ENCODE results near the gene ABHD16B.

ABHD16B gene

DNA sequence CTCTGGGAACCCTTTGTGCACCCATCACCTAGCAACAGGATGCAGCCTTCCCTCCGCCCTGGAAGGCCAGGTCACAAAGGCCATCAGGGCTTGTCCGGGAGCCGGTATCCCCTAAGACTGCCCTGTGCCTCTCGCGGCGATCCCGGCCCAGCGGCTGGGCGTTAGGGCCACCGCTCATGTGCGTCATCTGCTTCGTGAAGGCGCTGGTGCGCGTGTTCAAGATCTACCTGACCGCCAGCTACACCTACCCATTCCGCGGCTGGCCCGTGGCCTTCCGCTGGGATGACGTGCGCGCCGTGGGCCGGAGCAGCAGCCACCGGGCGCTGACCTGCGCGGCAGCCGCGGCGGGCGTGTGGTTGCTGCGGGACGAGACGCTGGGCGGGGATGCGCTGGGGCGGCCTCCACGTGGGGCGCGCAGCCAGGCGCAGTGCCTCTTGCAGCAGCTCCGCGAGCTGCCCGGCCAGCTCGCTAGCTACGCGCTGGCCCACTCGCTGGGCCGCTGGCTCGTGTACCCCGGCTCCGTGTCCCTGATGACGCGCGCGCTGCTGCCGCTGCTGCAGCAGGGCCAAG lies at the start of gene ABHD16B:
ABHD16B (plus strand) TSS at position 134 of the 570 bp plus-strand sequence; CDS start at position 177, 43 bp downstream.
- no peak for DNase-seq (ENCODE audit: low read depth)

DNA sequence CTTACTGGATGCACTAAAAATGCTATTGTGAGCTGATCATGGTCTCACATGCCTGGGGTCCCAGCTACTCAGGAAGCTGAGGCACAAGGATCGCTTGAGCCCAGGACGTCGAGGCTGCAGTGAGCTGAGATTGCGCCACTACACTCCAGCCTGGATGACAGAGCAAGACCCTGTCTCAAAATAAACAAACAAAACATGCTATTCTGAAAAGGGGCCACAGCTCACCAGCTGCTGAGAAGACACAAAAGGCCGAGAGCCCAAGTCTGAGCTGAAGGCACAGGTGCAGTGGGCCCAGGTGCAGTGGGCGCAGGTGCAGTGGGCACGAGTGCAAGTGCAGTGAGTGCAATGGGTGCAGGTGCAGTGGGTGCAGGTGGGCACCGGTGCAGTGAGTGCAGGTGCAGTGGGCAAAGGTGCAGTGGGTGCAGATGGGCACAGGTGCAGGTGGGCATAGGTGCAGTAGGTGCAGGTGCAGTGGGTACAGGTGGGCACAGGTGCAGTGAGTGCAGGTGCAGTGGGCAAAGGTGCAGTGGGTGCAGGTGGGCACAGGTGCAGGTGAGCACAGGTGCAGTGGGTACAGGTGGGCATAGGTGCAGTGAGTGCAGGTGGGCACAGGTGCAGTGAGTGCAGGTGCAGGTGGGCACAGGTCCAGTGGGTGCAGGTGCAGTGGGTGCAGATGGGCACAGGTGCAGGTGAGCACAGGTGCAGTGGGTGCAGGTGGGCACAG lies 46.2 kb upstream of the ABHD16B start:
- DNase-seq (ENCODE audit: low read depth), result no peak

DNA sequence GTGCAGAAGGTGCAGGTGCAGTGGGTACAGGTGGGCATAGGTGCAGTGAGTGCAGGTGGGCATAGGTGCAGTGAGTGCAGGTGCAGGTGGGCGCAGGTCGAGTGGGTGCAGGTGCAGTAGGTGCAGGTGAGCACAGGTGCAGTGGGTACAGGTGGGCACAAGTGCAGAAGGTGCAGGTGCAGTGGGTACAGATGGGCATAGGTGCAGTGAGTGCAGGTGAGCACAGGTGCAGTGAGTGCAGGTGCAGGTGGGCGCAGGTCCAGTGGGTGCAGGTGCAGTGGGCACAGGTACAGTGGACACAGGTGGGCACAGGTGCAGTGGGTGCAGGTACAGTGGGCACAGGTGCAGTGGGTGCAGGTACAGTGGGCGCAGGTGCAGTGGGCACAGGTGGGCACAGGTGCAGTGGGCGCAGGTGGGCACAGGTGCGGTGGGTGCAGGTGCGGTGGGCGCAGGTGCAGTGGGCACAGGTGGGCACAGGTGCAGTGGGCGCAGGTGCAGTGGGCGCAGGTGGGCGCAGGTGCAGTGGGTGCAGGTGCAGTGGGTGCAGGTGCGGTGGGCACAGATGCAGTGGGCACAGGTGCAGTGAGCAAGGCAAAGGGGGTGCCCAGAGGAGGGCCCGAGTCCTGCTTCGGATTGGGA lies 45.6 kb upstream of the ABHD16B start:
- DNase-seq (ENCODE audit: low read depth), result no peak

DNA sequence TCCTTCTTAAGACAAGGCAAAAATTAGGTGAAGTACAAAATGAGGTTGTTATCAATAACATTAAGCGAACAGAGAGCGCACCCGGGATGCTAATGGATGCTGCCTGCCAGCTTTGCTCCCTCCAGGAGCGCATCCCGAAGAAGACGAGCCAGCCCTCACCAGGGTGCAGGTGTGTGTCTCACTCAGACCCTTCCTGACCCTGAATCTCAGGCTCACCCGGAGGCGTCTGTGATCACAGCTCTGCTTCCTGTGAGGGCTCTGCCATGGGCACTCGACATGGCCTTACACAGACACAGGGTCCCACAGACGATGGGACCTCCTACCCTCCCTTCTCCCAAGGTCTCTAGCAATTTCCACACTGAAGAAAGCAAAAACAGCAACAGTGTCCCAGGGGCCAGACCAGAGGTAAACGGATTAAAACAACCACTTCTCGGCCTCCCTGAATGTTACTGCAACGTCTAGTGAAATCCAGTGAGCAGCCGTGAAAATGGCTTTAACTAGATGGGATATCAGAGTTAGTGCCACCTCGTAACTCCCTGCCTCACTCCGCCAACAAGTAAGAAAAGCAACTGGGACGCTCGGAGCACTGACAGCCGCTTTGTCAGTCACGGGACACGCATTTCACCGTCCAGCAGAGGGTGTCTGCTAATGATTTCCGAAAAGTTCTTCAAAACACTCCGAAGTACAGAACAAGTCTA lies 41.9 kb upstream of the ABHD16B start:
- DNase-seq (ENCODE audit: low read depth), result no peak

DNA sequence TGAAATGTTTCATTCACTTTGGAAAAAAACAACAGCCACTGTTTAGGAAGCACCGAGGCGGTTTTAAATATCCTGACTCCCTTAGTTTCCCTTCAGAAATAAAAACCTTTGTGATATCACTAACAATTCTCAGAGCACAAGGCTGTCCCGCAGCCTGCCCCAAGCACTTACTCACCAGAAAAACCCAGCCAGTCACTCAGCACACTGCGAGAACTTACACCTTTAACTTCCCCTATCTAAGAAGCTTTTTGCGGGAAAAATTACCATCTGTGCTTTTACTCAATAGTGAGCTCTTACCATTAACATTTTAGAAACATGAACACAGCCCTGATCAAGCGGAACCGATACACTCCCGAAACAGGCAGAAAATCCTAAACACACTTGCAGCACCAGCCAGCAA lies 39.5 kb upstream of the ABHD16B start:
- no peak for DNase-seq (ENCODE audit: low read depth)

DNA sequence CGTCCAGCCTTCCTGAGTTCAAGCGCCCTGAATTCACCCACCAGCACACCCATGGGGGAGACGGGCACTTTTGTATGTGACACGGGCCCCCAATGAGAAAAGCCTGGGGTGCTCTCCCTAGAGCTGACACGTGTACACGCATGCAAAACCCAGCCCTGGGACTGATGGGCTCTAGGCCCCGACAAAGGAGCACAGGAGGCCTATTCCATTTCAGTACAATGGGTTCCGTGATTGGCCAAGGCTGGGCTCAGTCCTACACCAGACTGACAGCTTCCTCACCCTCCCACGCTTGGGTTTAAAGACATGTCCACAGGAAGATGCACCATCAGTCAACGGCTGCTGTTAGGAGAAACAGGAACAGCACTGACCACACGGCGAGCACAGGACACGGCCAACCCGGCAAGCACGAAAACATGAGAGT lies 39.0 kb upstream of the ABHD16B start:
- no peak for DNase-seq (ENCODE audit: low read depth)

DNA sequence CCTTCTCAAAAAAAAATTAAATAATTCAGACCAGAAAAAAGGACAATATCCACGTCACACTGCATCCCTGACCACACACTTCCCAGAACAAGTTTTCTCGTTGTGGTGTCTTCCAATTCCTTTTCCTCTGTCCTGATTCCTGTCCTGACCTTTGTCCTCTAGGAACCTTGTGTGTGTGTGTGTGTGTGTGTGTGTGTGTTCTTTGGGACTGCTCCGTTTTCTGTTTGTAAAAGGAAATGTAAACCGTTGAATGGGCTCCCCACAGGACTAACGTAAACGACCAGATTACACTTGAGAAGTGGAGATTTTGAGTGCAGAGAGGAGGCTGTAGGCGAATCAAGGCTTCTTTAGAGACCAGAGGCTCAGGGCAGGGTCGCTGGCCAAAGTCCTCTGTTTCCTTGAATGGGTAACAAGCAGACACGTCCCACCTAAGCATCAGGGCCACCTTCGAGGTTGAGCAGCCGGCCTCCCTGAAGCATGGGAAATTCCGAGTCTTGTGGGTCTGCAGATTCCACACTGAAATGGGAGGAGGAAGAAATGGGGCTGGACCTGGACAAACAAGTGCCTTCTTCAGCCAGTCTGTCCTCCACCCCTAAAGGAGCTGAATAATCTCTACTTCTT lies 37.5 kb upstream of the ABHD16B start:
- no peak for DNase-seq (ENCODE audit: low read depth)

DNA sequence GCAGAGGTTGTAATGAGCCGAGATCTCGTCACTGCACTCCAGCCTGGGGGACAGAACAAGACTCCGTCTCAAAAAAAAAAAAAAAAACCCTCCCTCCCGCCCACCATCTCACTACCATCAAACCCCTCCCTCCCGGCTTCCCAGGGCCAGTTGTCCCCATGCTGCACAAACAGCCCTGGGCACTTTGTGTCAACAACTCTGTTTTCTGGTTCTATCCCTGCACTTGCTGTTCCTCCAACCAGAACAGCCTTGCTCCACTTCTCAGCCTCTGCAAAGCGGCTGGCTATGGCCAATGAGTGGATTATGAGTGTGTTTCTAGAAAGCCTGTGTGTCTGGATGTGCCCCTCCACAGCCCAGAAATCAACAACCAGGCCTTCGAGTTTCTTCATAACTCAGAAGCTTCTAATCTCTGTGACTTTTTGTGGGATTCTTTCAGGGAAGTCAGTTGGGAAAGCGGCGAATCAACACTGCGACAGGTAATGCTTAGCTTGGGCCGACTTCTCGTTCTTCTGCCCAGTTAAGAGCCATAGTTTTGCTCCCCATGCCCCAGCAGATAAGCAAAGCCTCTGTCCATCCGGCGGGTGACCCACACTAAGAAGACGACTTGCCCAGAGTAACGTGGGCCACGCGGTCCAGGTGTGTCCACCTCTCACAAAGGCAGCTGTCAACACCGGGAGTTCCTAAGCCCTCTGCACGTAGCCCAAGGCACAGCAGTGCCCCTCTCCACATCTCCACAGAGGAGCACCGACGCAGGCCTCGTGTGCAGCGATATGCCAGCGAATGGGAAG lies 35.8 kb upstream of the ABHD16B start:
- no peak for DNase-seq (ENCODE audit: low read depth)

DNA sequence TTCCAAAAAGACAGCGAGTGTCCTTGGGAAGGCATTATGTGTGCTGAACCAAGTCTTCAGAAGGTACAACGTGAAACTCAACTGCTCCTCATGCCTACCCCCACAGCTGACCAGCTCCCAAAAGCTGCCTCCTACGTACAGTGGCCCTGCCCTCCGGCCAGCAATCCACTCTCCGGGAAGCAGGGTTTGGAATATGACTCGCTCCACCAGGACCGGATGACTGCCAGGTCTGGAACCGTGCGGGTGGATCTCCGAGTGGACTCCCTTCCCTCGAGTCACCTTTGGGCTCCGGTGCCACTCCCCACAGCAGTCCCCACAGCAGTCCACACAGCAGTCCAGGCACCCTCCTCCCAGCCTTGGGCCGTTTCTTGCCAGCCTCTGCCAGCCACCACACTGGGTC lies 34.5 kb upstream of the ABHD16B start:
- DNase-seq (ENCODE audit: low read depth), result no peak

DNA sequence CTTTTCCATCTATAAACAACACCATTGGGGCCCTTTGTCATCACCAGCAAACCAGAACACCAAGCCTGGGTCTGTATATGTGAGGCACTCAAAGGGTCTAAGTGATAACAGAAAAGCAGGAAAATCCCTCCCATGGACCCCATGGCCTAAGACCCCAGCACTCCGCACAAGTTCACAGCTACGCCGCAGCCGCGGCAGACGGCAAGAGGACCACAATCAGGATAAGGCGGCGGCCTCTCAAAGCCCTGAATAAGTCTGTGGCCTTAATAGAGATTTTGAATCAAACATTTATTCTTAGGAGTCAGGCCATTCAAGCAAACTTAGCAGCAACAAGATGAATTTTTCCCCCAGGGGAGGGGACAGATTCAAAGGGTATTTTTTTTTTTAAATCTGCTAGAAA lies 33.2 kb upstream of the ABHD16B start:
- DNase-seq (ENCODE audit: low read depth), result no peak

DNA sequence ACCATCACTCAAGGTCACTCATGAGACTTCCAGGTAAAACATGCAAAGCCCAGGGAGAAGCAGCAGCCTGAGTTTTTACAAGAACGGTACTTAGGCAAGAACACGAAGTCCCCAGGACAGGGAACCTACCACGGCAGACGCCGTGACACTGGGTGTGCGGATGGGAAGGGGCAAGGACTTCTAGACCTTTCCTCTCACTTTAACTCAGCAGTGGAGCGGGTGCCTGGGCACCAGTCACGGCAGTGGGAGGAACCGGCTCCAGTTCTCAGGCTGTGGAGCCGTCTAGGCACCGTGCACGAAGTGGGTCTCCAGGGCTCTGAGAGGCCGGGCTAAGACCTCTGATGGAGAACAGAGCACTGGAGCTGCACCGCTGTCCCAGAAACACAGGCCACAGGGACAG lies 32.8 kb upstream of the ABHD16B start:
- DNase-seq (ENCODE audit: low read depth), result no peak

DNA sequence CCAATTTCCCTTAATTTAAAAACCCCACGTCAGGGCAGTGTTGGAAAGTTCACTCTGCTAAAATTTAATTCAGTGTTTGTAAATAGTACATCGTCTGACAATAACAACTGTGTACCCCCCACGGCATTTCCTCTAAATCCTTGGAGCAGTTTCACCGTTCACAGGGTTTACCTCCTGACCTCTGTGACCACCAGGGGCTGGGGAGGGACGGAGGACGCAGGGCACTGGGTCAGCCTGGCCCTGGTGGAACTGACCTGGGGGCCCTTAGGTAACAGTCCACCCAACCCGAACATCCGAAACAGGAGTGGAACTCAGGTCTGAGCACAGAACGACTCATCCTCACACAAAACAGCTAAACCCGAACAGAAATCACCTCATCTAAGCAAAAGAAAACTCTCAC lies 32.3 kb upstream of the ABHD16B start:
- no peak for DNase-seq (ENCODE audit: low read depth)

DNA sequence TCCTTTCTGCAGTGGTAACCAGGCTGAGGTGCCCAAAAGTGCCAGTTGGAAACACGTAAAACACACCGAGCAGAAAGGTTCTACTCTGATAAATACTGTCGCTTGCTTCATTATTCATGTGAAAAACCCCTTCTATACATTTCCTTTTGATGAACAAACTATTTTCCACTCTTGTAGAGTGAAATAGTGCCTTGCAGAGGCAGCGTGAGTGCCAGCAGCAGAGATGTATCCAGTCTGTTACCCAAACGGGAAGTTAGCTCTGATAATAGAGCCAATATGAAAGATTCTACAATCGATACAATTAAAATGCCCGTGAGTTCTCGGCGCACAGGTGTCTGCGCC lies 31.7 kb upstream of the ABHD16B start:
- DNase-seq (ENCODE audit: low read depth), result no peak

DNA sequence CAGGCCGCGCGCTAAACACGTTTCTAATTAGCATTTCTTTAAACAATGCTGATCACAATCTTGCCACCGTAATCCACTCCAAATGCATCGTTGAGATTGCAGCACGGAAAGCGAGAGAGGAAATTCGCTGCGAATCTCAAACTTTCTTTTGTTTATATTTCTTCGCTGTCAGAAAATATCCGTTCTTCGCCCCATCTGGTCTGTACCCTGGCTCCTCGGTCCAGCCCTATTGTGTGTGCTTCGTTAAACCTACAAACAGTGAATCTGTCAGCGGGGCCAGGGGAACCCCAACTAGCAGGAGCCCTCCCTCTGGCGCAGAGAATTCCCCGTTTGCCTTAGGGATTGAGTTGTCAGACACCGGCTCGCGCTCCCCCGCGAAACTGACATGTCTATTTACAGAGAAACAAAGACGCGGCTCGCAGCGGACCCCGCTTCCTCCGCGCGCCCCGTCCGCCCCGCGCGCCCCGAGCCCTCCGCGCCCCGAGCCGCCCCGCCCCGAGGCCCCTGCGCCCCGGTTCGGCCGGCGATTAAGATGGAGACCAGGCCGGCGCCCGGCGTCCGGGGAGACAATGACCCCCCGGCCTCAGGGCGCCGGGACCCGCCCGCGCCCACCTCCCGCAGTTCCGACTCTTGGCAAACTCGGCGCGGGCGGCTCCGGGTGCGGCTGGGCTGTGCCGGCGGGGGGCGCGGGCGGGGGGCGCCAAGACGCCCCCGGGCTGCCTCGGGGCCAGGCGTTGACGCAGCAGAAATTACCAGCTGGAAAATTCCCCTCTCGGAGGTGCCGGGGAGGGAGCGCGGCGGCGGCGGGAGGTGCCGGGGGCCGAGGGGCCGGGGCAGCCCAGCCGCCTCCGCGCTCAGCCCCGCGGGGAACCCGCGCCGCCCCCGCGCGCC lies 31.1 kb upstream of the ABHD16B start:
- DNase-seq (ENCODE audit: low read depth), result no peak

DNA sequence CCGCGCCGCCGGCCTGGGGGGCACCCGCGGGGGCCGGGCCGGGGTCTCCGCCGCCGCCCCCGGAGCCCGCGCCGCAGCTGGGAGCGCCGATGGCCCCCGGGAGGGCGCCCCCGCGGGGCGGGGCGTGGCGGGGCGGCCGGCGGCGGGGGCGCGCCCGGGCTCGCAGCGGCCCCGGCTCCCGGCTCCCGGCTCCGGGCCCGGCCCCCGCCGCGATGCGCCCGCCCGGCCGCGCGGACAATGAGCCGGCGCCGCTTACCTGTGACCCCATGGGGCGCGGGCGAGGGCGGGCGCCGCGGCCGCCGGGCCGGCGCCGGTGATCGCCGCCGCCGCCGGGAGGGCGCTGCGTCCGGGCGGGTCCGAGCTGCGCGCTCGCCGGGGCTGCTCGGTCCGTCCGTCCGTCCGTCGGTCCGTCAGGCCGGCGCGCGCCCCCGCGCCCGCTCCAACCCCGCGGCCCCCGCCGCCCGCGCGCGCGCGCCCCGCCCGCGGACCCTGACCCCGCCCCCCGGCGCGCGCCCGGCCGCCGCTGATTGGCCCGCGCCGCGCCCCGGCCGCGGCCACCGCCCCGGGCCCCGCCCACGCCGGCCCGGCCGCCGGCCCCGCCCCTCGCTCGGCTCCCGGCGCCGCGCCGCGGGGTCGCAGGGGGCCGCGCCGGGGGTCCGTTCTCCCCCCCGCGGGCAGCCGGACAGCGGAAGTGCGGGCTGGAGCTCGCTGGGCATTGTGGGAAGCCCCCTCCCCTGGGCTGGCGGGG lies 30.3 kb upstream of the ABHD16B start, which contains the start of gene ZBTB46:
ZBTB46 (minus strand) TSS at position 424 of the 748 bp plus-strand sequence. CDS start 40,507 bp downstream, outside the sequence.
- DNase-seq (ENCODE audit: low read depth), result no peak

DNA sequence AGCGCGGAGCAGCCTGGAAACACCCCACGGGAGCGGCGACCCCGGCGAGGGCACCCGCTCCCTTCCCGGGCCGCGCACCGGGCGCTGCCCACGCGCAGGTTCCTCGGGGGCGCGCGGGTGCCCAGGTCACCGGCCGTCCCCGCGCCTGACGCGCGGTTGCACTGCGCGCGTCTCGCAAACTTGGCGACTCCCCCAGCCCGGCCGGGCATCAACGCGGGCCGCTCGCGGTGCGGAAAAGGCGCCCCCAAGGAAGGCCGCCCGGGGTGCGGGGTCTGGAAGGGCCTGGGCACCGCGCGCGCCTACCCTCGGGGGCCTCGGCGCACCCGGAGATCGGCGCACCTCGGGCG lies 29.7 kb upstream of the ABHD16B start:
- DNase-seq (ENCODE audit: low read depth), result no peak

DNA sequence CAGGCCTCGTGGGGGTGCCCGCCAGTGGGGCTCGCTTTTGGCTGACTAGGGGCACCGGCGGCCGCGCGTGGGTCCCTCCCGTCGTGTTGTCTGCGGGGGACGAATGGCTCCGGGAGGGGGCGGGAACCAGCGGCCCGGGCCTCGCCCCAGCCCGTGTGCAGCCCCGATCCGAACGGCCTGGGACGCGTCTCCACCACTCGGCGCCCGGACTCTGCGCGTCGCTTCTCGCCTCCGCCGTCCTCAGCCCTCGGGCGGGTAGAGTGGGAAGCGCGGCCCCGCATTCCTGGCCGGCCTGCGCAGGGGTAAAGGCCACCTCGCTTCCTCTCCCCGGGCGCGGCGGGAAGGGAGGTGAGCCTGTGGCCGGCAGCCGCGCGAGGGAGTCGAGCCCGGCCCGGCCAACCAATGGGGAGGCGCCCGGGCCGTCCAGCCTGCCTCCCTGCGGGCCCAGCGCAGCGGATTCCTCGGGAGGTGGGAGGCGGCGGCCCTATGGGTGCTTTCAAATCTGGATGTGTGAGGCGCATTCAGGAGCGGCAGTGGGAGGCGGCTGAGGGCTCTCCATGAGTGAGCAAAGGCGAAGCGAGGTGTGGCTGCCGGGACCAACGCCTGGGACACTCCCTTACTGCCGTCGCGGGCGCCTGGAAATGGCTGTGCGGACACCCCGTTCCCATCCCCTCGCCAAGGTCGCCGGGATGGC lies 29.2 kb upstream of the ABHD16B start:
- DNase-seq (ENCODE audit: low read depth), result no peak

DNA sequence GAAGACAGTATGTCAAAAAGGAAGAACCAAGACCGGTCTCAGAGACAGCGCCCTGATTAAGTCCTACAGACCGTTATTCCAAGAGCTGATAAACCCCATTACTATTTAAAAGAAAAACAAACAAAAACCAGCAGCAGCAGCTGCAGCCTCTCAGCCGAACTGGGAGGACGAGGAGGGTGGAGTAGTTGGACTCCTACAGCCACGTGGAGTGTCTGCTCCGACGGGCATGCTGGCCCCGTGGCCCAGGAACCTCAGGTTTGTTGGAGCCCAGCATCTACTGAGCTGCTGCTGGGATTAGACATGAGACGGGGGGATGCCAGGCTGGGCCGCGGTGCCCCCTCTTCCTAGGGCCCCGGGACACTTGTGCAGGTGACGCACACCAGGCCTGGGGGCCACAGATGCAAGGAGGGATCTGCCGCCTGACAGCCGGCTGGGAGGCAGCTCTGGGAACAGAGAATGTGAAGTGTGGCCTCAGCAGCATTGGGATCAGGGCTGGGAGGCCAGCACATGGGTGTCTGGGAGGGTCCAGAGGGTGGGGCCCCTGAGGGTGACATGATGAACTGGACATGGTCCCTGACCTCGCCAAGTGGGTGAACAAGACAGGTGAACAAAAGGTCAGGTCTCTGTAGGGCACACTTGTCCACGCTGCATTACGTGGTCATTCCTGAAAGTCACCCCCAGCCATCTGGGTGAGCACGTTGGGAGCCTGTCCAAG lies 27.4 kb upstream of the ABHD16B start:
- no peak for DNase-seq (ENCODE audit: low read depth)

DNA sequence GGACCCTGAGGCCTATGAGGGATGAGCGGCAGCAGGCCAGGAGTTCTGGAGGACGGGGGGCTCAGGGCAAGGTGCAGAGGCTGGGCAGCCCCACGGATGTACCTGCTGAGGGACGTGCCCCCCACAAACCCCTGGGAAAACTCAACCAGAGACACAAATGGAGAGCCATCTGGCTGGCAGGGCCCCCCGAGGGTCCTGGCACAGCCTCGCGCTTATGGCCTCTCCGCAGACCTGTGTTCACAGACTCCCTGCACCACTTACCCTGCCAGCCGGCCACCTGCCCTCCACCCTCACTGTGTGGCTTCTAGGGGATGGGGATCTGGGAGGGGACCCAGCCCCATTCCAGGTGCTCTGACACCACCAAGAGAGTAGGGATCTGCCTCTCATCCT lies 26.8 kb upstream of the ABHD16B start:
- DNase-seq (ENCODE audit: low read depth), result no peak
